ENCODE measurements around the gene GRB10. TPM values are rescaled to one million over a fixed set of nuclear protein-coding genes. Genes with fewer than 3 reads are reported as not detected.

GRB10 gene
- total and polyA plus RNA-seq, 2 donors (not counting 3 experiments of a cell fraction or from before 2014, with no cell fraction given): 43.7 to 240 TPM

DNA sequence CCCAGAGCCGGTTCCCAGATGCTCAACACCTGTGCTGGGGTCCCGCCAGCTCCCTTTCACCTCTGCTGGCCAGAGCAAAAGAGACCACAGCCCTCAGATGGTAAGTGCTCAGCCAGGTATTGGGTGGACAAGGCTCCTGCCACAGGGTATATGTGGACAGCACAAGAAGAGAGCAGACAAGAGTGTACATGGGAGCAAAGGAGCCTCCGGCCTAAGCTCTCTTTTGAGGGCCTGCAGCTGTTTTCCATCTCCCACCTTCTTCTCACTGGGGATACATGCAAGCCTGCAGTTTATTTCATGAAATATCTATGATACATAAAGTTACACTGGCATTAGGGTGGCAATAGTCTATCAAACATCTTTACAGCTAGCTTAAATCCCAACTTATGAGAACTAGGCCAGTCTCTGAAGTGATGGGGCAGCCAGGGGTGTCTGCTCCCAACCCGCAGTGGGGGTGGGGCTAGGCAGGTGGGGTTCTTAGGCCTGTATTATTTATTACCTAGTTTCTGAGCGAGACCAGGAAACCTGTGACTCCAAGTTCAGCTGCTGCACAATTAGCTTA lies 167.1 kb downstream of the GRB10 start:
- DNase-seq (ENCODE audit: low read depth, low spot score) (no peak), FAIRE-seq (no peak)
- peaks cover 7% of the 10 kb centered on the region for H3K79me2 ChIP-seq (ENCODE audit: control insufficient read depth, insufficient read depth, low read length)
- H3K9me3 ChIP-seq (replicated peaks; ENCODE audit: control insufficient read depth, insufficient read depth, low read length): no peaks in the 10 kb centered on the region
- H2AFZ ChIP-seq (ENCODE audit: low read depth, low read length): no peak overlapping the region
- ChIA-PET POLR2A (no interaction called here), CTCF (interaction anchor here (0.8 to 2.7 kb wide), 5 partner anchors 60 to 547 kb away, joined by 3 to 16 read pairs (median 7); no protein-coding TSS in a partner anchor)
- peaks cover 23% of the 10 kb centered on the region for H3K4me1 ChIP-seq (ENCODE audit: control insufficient read depth, extremely low read depth, insufficient read depth, low read length)
- dilution Hi-C loops (cut with MboI; ENCODE audit: extremely low pct_ligation_motif_present, low sequenced_read_pairs) (no loop called here), intact Hi-C loops (cut with micrococcal nuclease) (no loop called here)
- H3K36me3 ChIP-seq (ENCODE audit: control insufficient read depth in 2 of 2, extremely low read depth in 1 of 2, insufficient read depth in 2 of 2, low read length in 2 of 2): peaks cover 24 to 63% of the 10 kb centered on the region in 2 experiments
- no peaks in the 10 kb centered on the region for H3K27me3 ChIP-seq (ENCODE audit: control insufficient read depth in 2 of 2, insufficient read depth in 2 of 2, low read length in 2 of 2)
- no peak for TF ChIP-seq GATA2 (IDR thresholded peaks at IDR 0.05; ENCODE audit: insufficient read depth, insufficient read length, low read depth, low read length)
- TF ChIP-seq FOS (IDR thresholded peaks at IDR 0.05; ENCODE audit: borderline replicate concordance, insufficient read depth, low read length): no peak
- no peak for TF ChIP-seq MYC (IDR thresholded peaks at IDR 0.05; ENCODE audit: low read depth, low read length)
- TF ChIP-seq JUN (IDR thresholded peaks at IDR 0.05; ENCODE audit: borderline replicate concordance, insufficient read depth, insufficient read length, low read depth): no peak
- TF ChIP-seq, protein P1, sequence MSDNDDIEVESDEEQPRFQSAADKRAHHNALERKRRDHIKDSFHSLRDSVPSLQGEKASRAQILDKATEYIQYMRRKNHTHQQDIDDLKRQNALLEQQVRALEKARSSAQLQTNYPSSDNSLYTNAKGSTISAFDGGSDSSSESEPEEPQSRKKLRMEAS (IDR thresholded peaks at IDR 0.05; ENCODE audit: insufficient read depth, insufficient read length): no peak
- TF ChIP-seq POLR2AphosphoS5 (IDR thresholded peaks at IDR 0.05; ENCODE audit: insufficient read depth, low read depth, low read length): no peak
- TF ChIP-seq POLR2A (IDR thresholded peaks at IDR 0.05; ENCODE audit: low read depth, low read length): no peak
- no TSS peak for BruUV-seq (replicated peaks)
- H3K27ac ChIP-seq (ENCODE audit: insufficient read depth, low read depth, low read length): no peak overlapping the region
- no peak overlapping the region for H3K4me2 ChIP-seq (ENCODE audit: insufficient read depth, low read length)
- no peaks in the 10 kb centered on the region for H4K20me1 ChIP-seq (replicated peaks; ENCODE audit: control insufficient read depth, extremely low read depth, insufficient read depth, low read length)
- no peak overlapping the region for H3K9ac ChIP-seq (replicated peaks; ENCODE audit: extremely low read depth, insufficient read depth, low read length)
- H3K9me1 ChIP-seq (replicated peaks; ENCODE audit: control insufficient read depth, extremely low read depth, insufficient read depth, low read length): no peaks in the 10 kb centered on the region
- no peak overlapping the region for H3K4me3 ChIP-seq (replicated peaks in 1 of 3; ENCODE audit: insufficient read depth in 1 of 3, low read depth in 1 of 3, low read length in 3 of 3)

Measured in endothelial cell of umbilical vein (primary cell).